SK-N-SH treated with all-trans-retinoic acid at 6 μM for 48 hours (cell line): ENCODE data around the gene ALOX15B.
"Not testable (repeated sequence)": the region's sequence is repeated elsewhere in the genome, so short reads cannot be mapped to it uniquely, and the experiment has no call there.

ENCODE experiments used
- ATAC-seq: fragments of 200-7000 bp; cut with Tn5 transposase; 3 replicates; pipeline ENCODE4 v1.9.1; 2020; ENCODE audit warnings: mild to moderate bottlenecking, moderate library complexity
- CREB5 ChIP-seq: fragments of 250-450 bp; sonication (Bioruptor Pico); IDR thresholded peaks from 2 replicates; pipeline ENCODE4 v1.5.1; 2020; ENCODE audit warnings: low read depth, mild to moderate bottlenecking, moderate library complexity
- CSDC2 ChIP-seq: fragments of 250-450 bp; sonication (Bioruptor Pico); IDR thresholded peaks from 2 replicates; pipeline ENCODE4 v1.5.0; 2020; ENCODE audit warnings: mild to moderate bottlenecking, moderate library complexity
- CSRNP3 ChIP-seq: fragments of 250-450 bp; sonication (Bioruptor Pico); IDR thresholded peaks from 2 replicates; pipeline ENCODE4 v1.5.1; 2021; ENCODE audit warnings: mild to moderate bottlenecking, moderate library complexity
- ESRRG ChIP-seq: fragments of 250-450 bp; sonication (Bioruptor Pico); IDR thresholded peaks from 2 replicates; pipeline ENCODE4 v1.6.1; 2021; ENCODE audit warnings: mild to moderate bottlenecking
- OSR1 ChIP-seq: fragments of 250-450 bp; sonication (Bioruptor Pico); IDR thresholded peaks from 2 replicates; pipeline ENCODE4 v1.8.0; 2022; ENCODE audit warnings: moderate library complexity, mild to moderate bottlenecking, inconsistent platforms
- POU6F1 ChIP-seq: fragments of 250-450 bp; sonication (Bioruptor Pico); IDR thresholded peaks from 2 replicates; pipeline ENCODE4 v1.8.0; 2021; ENCODE audit warnings: low read depth, mild to moderate bottlenecking, moderate library complexity, borderline replicate concordance
- PPARA ChIP-seq: fragments of 250-450 bp; sonication (Bioruptor Pico); IDR thresholded peaks from 2 replicates; pipeline ENCODE4 v1.5.0; 2020; ENCODE audit warnings: mild to moderate bottlenecking, borderline replicate concordance
- RARB ChIP-seq: fragments of 250-450 bp; sonication (Bioruptor Pico); IDR thresholded peaks from 2 replicates; pipeline ENCODE4 v1.8.0; 2021; ENCODE audit warnings: mild to moderate bottlenecking, moderate library complexity
- SNAI2 ChIP-seq: fragments of 250-450 bp; sonication (Bioruptor Pico); IDR thresholded peaks from 2 replicates; pipeline ENCODE4 v1.5.0; 2020; ENCODE audit warnings: mild to moderate bottlenecking, moderate library complexity
- TCF4 ChIP-seq: fragments of 250-450 bp; sonication (Bioruptor Pico); IDR thresholded peaks from 2 replicates; pipeline ENCODE4 v1.8.0; 2021; ENCODE audit warnings: mild to moderate bottlenecking, moderate library complexity, borderline replicate concordance
- TSHZ2 ChIP-seq: fragments of 250-450 bp; sonication (Bioruptor Pico); IDR thresholded peaks from 2 replicates; pipeline ENCODE4 v1.5.0; 2020; ENCODE audit warnings: mild to moderate bottlenecking, moderate library complexity
- ZC3H10 ChIP-seq: fragments of 250-450 bp; sonication (Bioruptor Pico); IDR thresholded peaks from 2 replicates; pipeline ENCODE4 v1.5.1; 2021; ENCODE audit warnings: mild to moderate bottlenecking, moderate library complexity
- ZFP3 ChIP-seq: fragments of 250-450 bp; sonication (Bioruptor Pico); IDR thresholded peaks from 2 replicates; pipeline ENCODE4 v1.5.0; 2020; ENCODE audit warnings: mild to moderate bottlenecking, moderate library complexity
- ZFP30 ChIP-seq: fragments of 450-650 bp; formaldehyde crosslinking; IDR thresholded peaks from 2 replicates; pipeline ENCODE4 v1.5.0; 2022; ENCODE audit warnings: mild to moderate bottlenecking, moderate library complexity

Gene ALOX15B

GRCh38 chr17:8059131-8059530, 20.3 kb downstream of the ALOX15B start (continued):
- TF ChIP-seq TSHZ2 (CRISPR knock-in tag) (no peak), CSDC2 (CRISPR knock-in tag) (no peak)

- peak; percentile 73 for ATAC-seq
- TF ChIP-seq SNAI2 (CRISPR knock-in tag), result no peak
- no peak for TF ChIP-seq OSR1 (CRISPR knock-in tag)
- TF ChIP-seq CSRNP3 (CRISPR knock-in tag), result no peak
- TF ChIP-seq POU6F1 (CRISPR knock-in tag), result no peak
- TF ChIP-seq RARB (CRISPR knock-in tag), result no peak
- no peak for TF ChIP-seq CREB5 (CRISPR knock-in tag)
- no peak for TF ChIP-seq PPARA (CRISPR knock-in tag)
- TF ChIP-seq ESRRG, result no peak
- no peak for TF ChIP-seq ZFP30 (CRISPR knock-in tag)
- no peak for TF ChIP-seq TSHZ2 (CRISPR knock-in tag)
- TF ChIP-seq, all 23 proteins: peak for 0
Observed at GRCh38 chr17:8060274-8060673, 21.4 kb downstream of the ALOX15B start.

- not testable (repeated sequence) for ATAC-seq
Observed at GRCh38 chr17:8061851-8062250, 23.0 kb downstream of the ALOX15B start.

- TF ChIP-seq RARB (CRISPR knock-in tag), result no peak
- no peak for TF ChIP-seq ZFP3 (CRISPR knock-in tag)
- no peak for TF ChIP-seq OSR1 (CRISPR knock-in tag)
- no peak for TF ChIP-seq CREB5 (CRISPR knock-in tag)
- TF ChIP-seq ZC3H10 (CRISPR knock-in tag), result no peak
- no peak for TF ChIP-seq TCF4
- no peak for TF ChIP-seq ESRRG
- no peak for TF ChIP-seq ZFP30 (CRISPR knock-in tag)
- TF ChIP-seq POU6F1 (CRISPR knock-in tag), result no peak
- no peak for TF ChIP-seq SNAI2 (CRISPR knock-in tag)
- ATAC-seq, result no peak
Observed at GRCh38 chr17:8062435-8062806, 23.6 kb downstream of the ALOX15B start.
